Transverse colon (tissue), 4 donors: Measurements from ENCODE around the gene ADGRF5. TPM values are rescaled to one million over a fixed set of nuclear protein-coding genes. Genes with fewer than 3 reads are reported as not detected.

Experiments used
- DNase-seq: peaks from one replicate; pipeline ENCODE4 v3.0.0-alpha.2; 2019
- H3K27ac ChIP-seq, 4 donors: fragments of 200-600 bp; sonication (generic); 2 replicates each; pipeline ENCODE4 v1.5.1; 2016 to 2018; ENCODE audit warnings: inconsistent platforms in 4 of 4
- H3K27me3 ChIP-seq: fragments of 200-600 bp; sonication (generic); 2 replicates; pipeline ENCODE4 v1.5.1; 2017; ENCODE audit warnings: inconsistent platforms
- H3K36me3 ChIP-seq, 4 donors: fragments of 200-600 bp; sonication (generic); 2 replicates each; pipeline ENCODE4 v1.5.1; 2017 to 2019; ENCODE audit warnings: inconsistent platforms in 4 of 4
- H3K4me1 ChIP-seq, 4 donors: fragments of 200-600 bp; sonication (generic); 2 replicates each; pipeline ENCODE4 v1.5.1; 2017 to 2020; ENCODE audit warnings: inconsistent platforms in 4 of 4
- H3K4me3 ChIP-seq, 4 donors: fragments of 200-600 bp; sonication (generic); 1 replicate in 1 of 4; 2 replicates in 3 of 4; pipeline versions ENCODE4 v1.5.1 to v1.6.1; 2017 to 2019; ENCODE audit warnings: inconsistent platforms in 4 of 4
- H3K9me3 ChIP-seq, 2 donors: fragments of 200-600 bp; sonication (generic); 2 replicates each; pipeline ENCODE4 v1.5.1; 2017 to 2019; ENCODE audit warnings: inconsistent platforms in 2 of 2
- CTCF ChIP-seq, 5 experiments: fragments of 200-600 bp in 3 of 5; fragments of 450-650 bp in 2 of 5; sonication (generic) in 3 of 5; IDR thresholded peaks; 1 replicate in 2 of 5; 2 replicates in 3 of 5; pipeline ENCODE4 v1.5.1; 2016 to 2017; ENCODE audit warnings: antibody characterized with exemption in 5 of 5, inconsistent platforms in 3 of 5, mild to moderate bottlenecking in 2 of 5, moderate library complexity in 1 of 5
- EP300 ChIP-seq: sonication (generic); formaldehyde crosslinking; IDR thresholded peaks from one replicate; pipeline ENCODE4 v1.6.1; 2017; ENCODE audit warnings: antibody characterized with exemption, low read depth
- POLR2A ChIP-seq: fragments of 450-650 bp; IDR thresholded peaks from one replicate; pipeline ENCODE4 v1.6.1; 2016; ENCODE audit warnings: antibody characterized with exemption, mild to moderate bottlenecking, moderate library complexity
- POLR2AphosphoS5 ChIP-seq, 3 donors: sonication (generic); formaldehyde crosslinking; IDR thresholded peaks; one replicate each; pipeline ENCODE4 v1.6.1; 2016; ENCODE audit warnings: antibody characterized with exemption in 3 of 3
- WGBS, 2 donors: methylation state at CpG; one replicate each; pipeline ENCODE4 v1.1.5; 2018; ENCODE audit warnings: low coverage in 1 of 2; 5-methylcytosine and 5-hydroxymethylcytosine counted together
- in situ Hi-C, 4 donors: fragments of 200-750 bp; cut with MboI; loops; one replicate each; pipeline versions ENCODE4 v1.15.0 to v1.15.1; 2017; ENCODE audit warnings: low sequenced_read_pairs in 3 of 4, low pct_ligation_motif_present in 1 of 4, low pct_unique_long_range_greater_than_20kb in 1 of 4
- intact Hi-C: fragments of 100-400 bp; cut with DNase I; formaldehyde crosslinking; loops from one replicate; pipeline ENCODE4 v1.15.1; 2023; ENCODE audit warnings: low total_unique reads
- total RNA-seq, 4 donors: library from RNA; depleted of rRNA; stranded (reverse); fragments of >200 nt; gene quantifications; one replicate each; pipeline ENCODE4 v1.1.0, GENCODE V29; 2016

The ADGRF5 gene
- total RNA-seq, 4 donors from 2014 or later, result 1.5 to 4.1 (median 2.5) TPM

- Histone ChIP-seq H3K27me3 (no peaks in the 10 kb centered on the region), H3K4me1 (no peaks in the 10 kb centered on the region), H3K9me3 (no peaks in the 10 kb centered on the region), H3K36me3 (no peaks in the 10 kb centered on the region), H3K4me3 (no peak overlapping the region), H3K27ac (no peak overlapping the region)
- 55 to 100% methylated on average over 1 to 2 of the region's 2 CpGs for WGBS, 2 donors
- TF ChIP-seq CTCF (IDR thresholded peaks at IDR 0.05) (no peak), POLR2AphosphoS5 (IDR thresholded peaks at IDR 0.05) (no peak), POLR2A (no peak), EP300 (no peak)
- intact Hi-C loops, result no loop called here
- DNase-seq, result no peak
- in situ Hi-C loops, result no loop called here
These were observed 12.4 kb downstream of the ADGRF5 start for GRCh38 chr6:46909371-46909770.

GRCh38 chr6:46906776-46907175 lies 15.0 kb downstream of the ADGRF5 start:
- no peaks in the 10 kb centered on the region for H3K9me3 ChIP-seq
- no peak overlapping the region for H3K4me3 ChIP-seq
- H3K4me1 ChIP-seq, result no peaks in the 10 kb centered on the region
- H3K27ac ChIP-seq, result no peak overlapping the region
- no peaks in the 10 kb centered on the region for H3K27me3 ChIP-seq
- TF ChIP-seq CTCF (IDR thresholded peaks at IDR 0.05), result no peak
- no peak for TF ChIP-seq POLR2A
- no peak for TF ChIP-seq EP300
- TF ChIP-seq POLR2AphosphoS5 (IDR thresholded peaks at IDR 0.05), result no peak
- in situ Hi-C loops, result no loop called here
- no peaks in the 10 kb centered on the region for H3K36me3 ChIP-seq
- DNase-seq, result no peak
- intact Hi-C loops, result no loop called here
- WGBS, 2 donors, result 77 to 87% methylated on average over 3 of the region's 3 CpGs

GRCh38 chr6:46904117-46904516 lies 17.6 kb downstream of the ADGRF5 start:
- no peak for DNase-seq
- H3K4me1 ChIP-seq, result no peaks in the 10 kb centered on the region
- intact Hi-C loops (no loop called here), in situ Hi-C loops (no loop called here)
- H3K27ac ChIP-seq, result no peak overlapping the region
- no peaks in the 10 kb centered on the region for H3K9me3 ChIP-seq
- WGBS, 2 donors, result 82 to 87% methylated on average over 2 to 3 of the region's 3 CpGs
- no peak overlapping the region for H3K4me3 ChIP-seq
- H3K36me3 ChIP-seq, result no peaks in the 10 kb centered on the region
- TF ChIP-seq POLR2AphosphoS5 (IDR thresholded peaks at IDR 0.05) (no peak), EP300 (no peak), CTCF (IDR thresholded peaks at IDR 0.05) (no peak), POLR2A (no peak)
- H3K27me3 ChIP-seq, result no peaks in the 10 kb centered on the region

GRCh38 chr6:46903175-46903574 lies 18.6 kb downstream of the ADGRF5 start:
- Histone ChIP-seq H3K27me3 (no peaks in the 10 kb centered on the region), H3K9me3 (no peaks in the 10 kb centered on the region), H3K36me3 (no peaks in the 10 kb centered on the region), H3K27ac (no peak overlapping the region), H3K4me1 (no peaks in the 10 kb centered on the region), H3K4me3 (no peak overlapping the region)
- intact Hi-C loops (no loop called here), in situ Hi-C loops (no loop called here)
- WGBS, 2 donors, result 58 to 59% methylated on average over 2 to 4 of the region's 4 CpGs
- TF ChIP-seq EP300, result no peak
- TF ChIP-seq POLR2A, result no peak
- DNase-seq, result no peak

GRCh38 chr6:46901882-46902314 lies 19.8 kb downstream of the ADGRF5 start:
- Histone ChIP-seq H3K27ac (no peak overlapping the region), H3K9me3 (no peaks in the 10 kb centered on the region), H3K36me3 (no peaks in the 10 kb centered on the region), H3K27me3 (no peaks in the 10 kb centered on the region), H3K4me1 (no peaks in the 10 kb centered on the region), H3K4me3 (no peak overlapping the region)
- no peak for TF ChIP-seq POLR2AphosphoS5 (IDR thresholded peaks at IDR 0.05)
- no peak for TF ChIP-seq CTCF (IDR thresholded peaks at IDR 0.05)
- TF ChIP-seq POLR2A, result no peak
- no peak for TF ChIP-seq EP300
- 47 to 57% methylated on average over 2 to 5 of the region's 5 CpGs for WGBS, 2 donors
- in situ Hi-C loops, result no loop called here
- DNase-seq, result no peak
- intact Hi-C loops, result no loop called here
